Uterus (tissue), 2 donors: ENCODE data around the gene CPM.

ENCODE experiments used
- CTCF ChIP-seq, 4 experiments: fragments of 200-600 bp in 2 of 4; fragments of 450-650 bp in 2 of 4; sonication (generic) in 2 of 4; IDR thresholded peaks; one replicate each; pipeline ENCODE4 v1.5.1; 2016 to 2019; ENCODE audit warnings: antibody characterized with exemption in 4 of 4, mild to moderate bottlenecking in 2 of 4, moderate library complexity in 1 of 4
- POLR2A ChIP-seq, 2 donors: fragments of 450-650 bp; IDR thresholded peaks; one replicate each; pipeline ENCODE4 v1.6.1; 2016; ENCODE audit warnings: antibody characterized with exemption in 2 of 2, mild to moderate bottlenecking in 1 of 2, moderate library complexity in 1 of 2

GRCh38 chr12:68904351-68904962 lies 28.5 kb downstream of the CPM start:
- TF ChIP-seq CTCF (IDR thresholded peaks at IDR 0.05) (no peak), POLR2A (IDR thresholded peaks at IDR 0.05) (no peak)
